ENCODE data around the gene HCN3. TPM values are rescaled to one million over a fixed set of nuclear protein-coding genes. Genes with fewer than 3 reads are reported as not detected.

HCN3 gene
- total and polyA plus RNA-seq, 7 experiments from 2014 or later = 0.07 to 3.3 (median 2.5) TPM; not detected in 1

- DNase-seq = peak in 2 of 9 donors; percentile 3 to 16
- Mint-ChIP-seq H3K4me1 (peaks cover 22 to 32% (median 29%) of the 10 kb centered on the region in 7 donors), H3K4me3 (peak overlapping the region; percentile 80 to 91 (median 89)), H3K9me3 (no peaks in the 10 kb centered on the region), H3K36me3 (no peaks in the 10 kb centered on the region), H3K27ac (peak overlapping the region in 8 of 9 donors; percentile 32 to 88 (median 66)), H3K27me3 (no peaks in the 10 kb centered on the region)
- intact Hi-C loops (cut with micrococcal nuclease) = loop anchor here (1.0 to 10.0 kb wide), 14 partner anchors 81 to 727 kb away; partner anchors contain the start of genes RIT1 (in 2 of the 2), ASH1L (in 1 of the 2), CKS1B (in 1 of the 2) and KRTCAP2 (in 1 of the 2)
- CTCF ChIA-PET = interaction anchor here (0.6 to 9.4 kb wide), 2 partner anchors 50 to 75 kb away, joined by 4 to 105 read pairs; no protein-coding TSS in a partner anchor
- H3K9me3 ChIP-seq (ENCODE audit: control insufficient read depth in 2 of 3, low read length in 3 of 3) = no peaks in the 10 kb centered on the region
- peak overlapping the region; percentile 100 for H3K4me3 ChIP-seq (ENCODE audit: low read length)
- H3K4me1 ChIP-seq (ENCODE audit: control insufficient read depth in 2 of 2, insufficient read depth in 2 of 2, low read length in 2 of 2) = peaks cover 0 to 12% of the 10 kb centered on the region in 2 donors
- POLR2A ChIA-PET = interaction anchor here (1.0 to 3.9 kb wide), 7 partner anchors 17 to 492 kb away, joined by 3 to 18 read pairs (median 14); partner anchors contain the start of genes CLK2, FDPS and SCAMP3
- ATAC-seq = no peak
- peaks cover 0 to 8% (median 0%) of the 10 kb centered on the region in 3 experiments for H3K36me3 ChIP-seq (ENCODE audit: control insufficient read depth in 2 of 3, insufficient read depth in 3 of 3, low read length in 3 of 3)
- H3K27ac ChIP-seq (ENCODE audit: low read depth, low read length) = peak overlapping the region; percentile 90
- H3K27me3 ChIP-seq (ENCODE audit: control insufficient read depth in 2 of 2, insufficient read depth in 2 of 2, low read length in 2 of 2) = no peaks in the 10 kb centered on the region
Observed at GRCh38 chr1:155324717-155325602, 47.7 kb downstream of the HCN3 start.

GRCh38 chr1:155325603-155325893 is 48.3 kb downstream of the HCN3 start:
- Mint-ChIP-seq H3K9me3 (no peaks in the 10 kb centered on the region), H3K4me1 (peaks cover 16 to 26% (median 23%) of the 10 kb centered on the region in 7 donors), H3K36me3 (peaks cover 0 to 2% (median 0%) of the 10 kb centered on the region in 5 donors), H3K27ac (peak overlapping the region in 7 of 9 donors; percentile 18 to 88 (median 75)), H3K4me3 (peak overlapping the region; percentile 61 to 91 (median 82)), H3K27me3 (no peaks in the 10 kb centered on the region)
- Histone ChIP-seq H3K27ac (ENCODE audit: low read depth, low read length) (peak overlapping the region; percentile 90), H3K36me3 (ENCODE audit: control insufficient read depth in 2 of 3, insufficient read depth in 3 of 3, low read length in 3 of 3) (peaks cover 0 to 13% (median 2%) of the 10 kb centered on the region in 3 experiments), H3K4me1 (ENCODE audit: control insufficient read depth in 2 of 2, insufficient read depth in 2 of 2, low read length in 2 of 2) (peaks cover 0 to 12% of the 10 kb centered on the region in 2 donors), H3K9me3 (ENCODE audit: control insufficient read depth in 2 of 3, low read length in 3 of 3) (no peaks in the 10 kb centered on the region), H3K4me3 (ENCODE audit: low read length) (no peak overlapping the region), H3K27me3 (ENCODE audit: control insufficient read depth in 2 of 2, insufficient read depth in 2 of 2, low read length in 2 of 2) (no peaks in the 10 kb centered on the region)
- ChIA-PET CTCF (interaction anchor here (0.6 kb wide), 1 partner anchor 50 kb away, joined by 4 read pairs; no protein-coding TSS in a partner anchor), POLR2A (interaction anchor here (1.0 to 3.9 kb wide), 2 partner anchors 53 to 64 kb away, joined by 3 to 15 read pairs; partner anchors contain the start of genes CLK2 and SCAMP3)
- no peak for DNase-seq
- ATAC-seq = no peak
- intact Hi-C loops (cut with micrococcal nuclease) = loop anchor here (2.0 to 10.0 kb wide), 3 partner anchors 325 to 589 kb away; partner anchors contain the start of genes CKS1B (in 1 of the 2), RIT1 (in 1 of the 2) and SHC1 (in 1 of the 2)

- intact Hi-C loops (cut with micrococcal nuclease) = loop anchor here (10.0 kb wide), 2 partner anchors 351 to 589 kb away; partner anchors contain the start of genes CKS1B (in 1 of the 2), RIT1 (in 1 of the 2) and SHC1 (in 1 of the 2)
- H3K27me3 ChIP-seq (ENCODE audit: control insufficient read depth in 2 of 2, insufficient read depth in 2 of 2, low read length in 2 of 2) = no peaks in the 10 kb centered on the region
- peak in 1 of 9 donors; percentile 5 for DNase-seq
- H3K4me1 Mint-ChIP-seq = peaks cover 14 to 24% (median 18%) of the 10 kb centered on the region in 7 donors
- no peak overlapping the region for H3K4me3 ChIP-seq (ENCODE audit: low read length)
- no peak for ATAC-seq
- no peak overlapping the region for H3K27ac ChIP-seq (ENCODE audit: low read depth, low read length)
- no peaks in the 10 kb centered on the region for H3K9me3 Mint-ChIP-seq
- peaks cover 0 to 7% (median 2%) of the 10 kb centered on the region in 5 donors for H3K36me3 Mint-ChIP-seq
- no peaks in the 10 kb centered on the region for H3K9me3 ChIP-seq (ENCODE audit: control insufficient read depth in 2 of 3, low read length in 3 of 3)
- CTCF ChIA-PET = no interaction called here
- peak overlapping the region; percentile 53 to 91 (median 82) for H3K4me3 Mint-ChIP-seq
- H3K27ac Mint-ChIP-seq = peak overlapping the region; percentile 54 to 88 (median 77)
- H3K27me3 Mint-ChIP-seq = no peaks in the 10 kb centered on the region
- H3K4me1 ChIP-seq (ENCODE audit: control insufficient read depth in 2 of 2, insufficient read depth in 2 of 2, low read length in 2 of 2) = peaks cover 0 to 10% of the 10 kb centered on the region in 2 donors
- POLR2A ChIA-PET = interaction anchor here (0.6 kb wide), 1 partner anchor 291 kb away, joined by 4 read pairs; no protein-coding TSS in a partner anchor
- peaks cover 0 to 18% (median 7%) of the 10 kb centered on the region in 3 experiments for H3K36me3 ChIP-seq (ENCODE audit: control insufficient read depth in 2 of 3, insufficient read depth in 3 of 3, low read length in 3 of 3)
Observed at GRCh38 chr1:155326020-155326526, 48.8 kb downstream of the HCN3 start.

- Histone ChIP-seq H3K4me1 (ENCODE audit: control insufficient read depth in 2 of 2, insufficient read depth in 2 of 2, low read length in 2 of 2) (peaks cover 0 to 4% of the 10 kb centered on the region in 2 donors), H3K27me3 (ENCODE audit: control insufficient read depth in 2 of 2, insufficient read depth in 2 of 2, low read length in 2 of 2) (no peaks in the 10 kb centered on the region), H3K4me3 (ENCODE audit: low read length) (no peak overlapping the region), H3K27ac (ENCODE audit: low read depth, low read length) (no peak overlapping the region), H3K9me3 (ENCODE audit: control insufficient read depth in 2 of 3, low read length in 3 of 3) (no peaks in the 10 kb centered on the region), H3K36me3 (ENCODE audit: control insufficient read depth in 2 of 3, insufficient read depth in 3 of 3, low read length in 3 of 3) (peaks cover 0 to 21% (median 7%) of the 10 kb centered on the region in 3 experiments)
- ATAC-seq (no peak), DNase-seq (no peak)
- Mint-ChIP-seq H3K27ac (peak overlapping the region in 6 of 9 donors; percentile 16 to 87 (median 37)), H3K9me3 (no peaks in the 10 kb centered on the region), H3K27me3 (no peaks in the 10 kb centered on the region), H3K36me3 (peaks cover 0 to 10% (median 3%) of the 10 kb centered on the region in 5 donors), H3K4me1 (peaks cover 8 to 20% (median 13%) of the 10 kb centered on the region in 7 donors), H3K4me3 (no peak overlapping the region)
- intact Hi-C loops (cut with micrococcal nuclease) = loop anchor here (10.0 kb wide), 2 partner anchors 352 to 588 kb away; partner anchors contain the start of genes CKS1B (in 1 of the 2), RIT1 (in 1 of the 2) and SHC1 (in 1 of the 2)
- POLR2A ChIA-PET = interaction anchor here (0.6 kb wide), 1 partner anchor 291 kb away, joined by 4 read pairs; no protein-coding TSS in a partner anchor
- CTCF ChIA-PET = interaction anchor here (1.4 kb wide), 1 partner anchor 9 kb away, joined by 4 read pairs; no protein-coding TSS in a partner anchor
Observed at GRCh38 chr1:155326631-155327037, 49.4 kb downstream of the HCN3 start.

GRCh38 chr1:155327981-155328380 is 50.7 kb downstream of the HCN3 start:
- POLR2A ChIA-PET = interaction anchor here (0.6 to 1.2 kb wide), 3 partner anchors 76 to 176 kb away, joined by 3 to 4 read pairs (median 3); no protein-coding TSS in a partner anchor
- H3K4me3 Mint-ChIP-seq = no peak overlapping the region
- no peaks in the 10 kb centered on the region for H3K9me3 Mint-ChIP-seq
- DNase-seq = no peak
- no peaks in the 10 kb centered on the region for H3K9me3 ChIP-seq (ENCODE audit: control insufficient read depth in 2 of 3, low read length in 3 of 3)
- H3K27ac Mint-ChIP-seq = peak overlapping the region in 5 of 9 donors; percentile 31 to 87 (median 47)
- ATAC-seq = no peak
- intact Hi-C loops (cut with micrococcal nuclease) = loop anchor here (10.0 kb wide), 2 partner anchors 353 to 587 kb away; partner anchors contain the start of genes CKS1B (in 1 of the 2), RIT1 (in 1 of the 2) and SHC1 (in 1 of the 2)
- no peaks in the 10 kb centered on the region for H3K27me3 ChIP-seq (ENCODE audit: control insufficient read depth in 2 of 2, insufficient read depth in 2 of 2, low read length in 2 of 2)
- no peak overlapping the region for H3K4me3 ChIP-seq (ENCODE audit: low read length)
- H3K36me3 Mint-ChIP-seq = peaks cover 0 to 10% (median 3%) of the 10 kb centered on the region in 5 donors
- CTCF ChIA-PET = interaction anchor here (1.4 kb wide), 1 partner anchor 10 kb away, joined by 4 read pairs; no protein-coding TSS in a partner anchor
- H3K36me3 ChIP-seq (ENCODE audit: control insufficient read depth in 2 of 3, insufficient read depth in 3 of 3, low read length in 3 of 3) = peaks cover 0 to 21% (median 7%) of the 10 kb centered on the region in 3 experiments
- H3K4me1 Mint-ChIP-seq = peaks cover 6 to 12% (median 8%) of the 10 kb centered on the region in 7 donors
- no peaks in the 10 kb centered on the region for H3K4me1 ChIP-seq (ENCODE audit: control insufficient read depth in 2 of 2, insufficient read depth in 2 of 2, low read length in 2 of 2)
- no peak overlapping the region for H3K27ac ChIP-seq (ENCODE audit: low read depth, low read length)
- no peaks in the 10 kb centered on the region for H3K27me3 Mint-ChIP-seq

All from naive thymus-derived CD4-positive, alpha-beta T cell (primary cell).